Measurements from ENCODE around the gene CST9. TPM values are rescaled to one million over a fixed set of nuclear protein-coding genes. Genes with fewer than 3 reads are reported as not detected.

Gene CST9
- total RNA-seq, 1 donor from 2014 or later: not detected

GRCh38 chr20:23554401-23554800, 51.3 kb downstream of the CST9 start:
- no peaks in the 10 kb centered on the region for H3K36me3 ChIP-seq (ENCODE audit: control insufficient read depth, insufficient read depth, low read length)
- TF ChIP-seq CTCF (IDR thresholded peaks at IDR 0.05; ENCODE audit: insufficient read depth, low read length, poor library complexity, severe bottlenecking): no peak
- DNase-seq (ENCODE audit: low read depth): no peak
- H3K4me3 ChIP-seq (ENCODE audit: low read depth, low read length): no peak overlapping the region
- peaks cover 2% of the 10 kb centered on the region for H3K27me3 ChIP-seq (ENCODE audit: control insufficient read depth, insufficient read depth, low read length)

Other genes with a start within 250 kb of the CST9 start
- gene GZF1, start 243.7 kb downstream of the CST9 start, total RNA-seq: 13.0 and 20.0 TPM in 2 replicates
- gene NAPB, start 184.4 kb downstream of the CST9 start, total RNA-seq: 3.0 and 3.4 TPM in 2 replicates
- not detected in 2 replicates for gene CSTL1, start 166.2 kb downstream of the CST9 start, total RNA-seq
- not detected in 2 replicates for gene CST11, start 153.0 kb downstream of the CST9 start, total RNA-seq
- not detected in 2 replicates for gene CST8, start 114.8 kb downstream of the CST9 start, total RNA-seq
- gene CST9L, start 37.4 kb downstream of the CST9 start, total RNA-seq: not detected in 2 replicates
- gene CST3, start 32.0 kb upstream of the CST9 start, total RNA-seq: 303 and 381 TPM in 2 replicates
- not detected in 2 replicates for gene CST4, start 83.1 kb upstream of the CST9 start, total RNA-seq
- not detected in 2 replicates for gene CST1, start 145.0 kb upstream of the CST9 start, total RNA-seq
- 2.6 and 7.0 TPM in 2 replicates for gene CST2, start 220.8 kb upstream of the CST9 start, total RNA-seq

Measured in kidney epithelial cell (primary cell).